Measurements from ENCODE around the gene PLA2G4D.

Gene PLA2G4D

GRCh38 chr15:42048080-42048820 is 46.1 kb downstream of the PLA2G4D start:
- no peak for DNase-seq

- no peak for DNase-seq
Measured at GRCh38 chr15:42046597-42046996, 47.8 kb downstream of the PLA2G4D start.

GRCh38 chr15:42045211-42045615 is 49.1 kb downstream of the PLA2G4D start:
- no peak for DNase-seq

- no peak for DNase-seq
Measured at GRCh38 chr15:42042602-42043400, 51.6 kb downstream of the PLA2G4D start.

GRCh38 chr15:42038401-42038800 is 56.0 kb downstream of the PLA2G4D start:
- no peak for DNase-seq

GRCh38 chr15:42037656-42038055 is 56.7 kb downstream of the PLA2G4D start:
- DNase-seq, result no peak

- no peak for DNase-seq
Measured at GRCh38 chr15:42036966-42037365, 57.4 kb downstream of the PLA2G4D start.

GRCh38 chr15:42036112-42036905 is 58.1 kb downstream of the PLA2G4D start:
- no peak for DNase-seq

GRCh38 chr15:42035435-42035761 is 59.0 kb downstream of the PLA2G4D start:
- peak; percentile 22 for DNase-seq

GRCh38 chr15:42034628-42035434 is 59.5 kb downstream of the PLA2G4D start:
- no peak for DNase-seq

- DNase-seq, result no peak
Measured at GRCh38 chr15:42033214-42033873, 61.0 kb downstream of the PLA2G4D start.

GRCh38 chr15:42032376-42033213 is 61.8 kb downstream of the PLA2G4D start:
- no peak for DNase-seq

GRCh38 chr15:42031198-42031915 is 63.0 kb downstream of the PLA2G4D start:
- no peak for DNase-seq

GRCh38 chr15:42027521-42027920 is 66.8 kb downstream of the PLA2G4D start:
- no peak for DNase-seq

- DNase-seq, result no peak
Measured at GRCh38 chr15:42024303-42024702, 70.1 kb downstream of the PLA2G4D start.

- DNase-seq, result no peak
Measured at GRCh38 chr15:42021593-42021992, 72.8 kb downstream of the PLA2G4D start.

- DNase-seq, result no peak
Measured at GRCh38 chr15:42020713-42021273, 73.6 kb downstream of the PLA2G4D start, which contains the start of gene PLA2G4E. TSS of gene PLA2G4E (minus strand) at chr15:42021042. CDS start at chr15:42021030, 12 bp downstream.

GRCh38 chr15:42018306-42019224 is 75.8 kb downstream of the PLA2G4D start:
- DNase-seq, result no peak

Data from stimulated activated CD4-positive, alpha-beta T cell treated with anti-CD3 and anti-CD28 coated beads, Interleukin-15, amount 100 ng/mL, for 24 hours (primary cell).